GM06990 (cell line): ENCODE data around the gene APOL1.
"Not testable (repeated sequence)": the region's sequence is repeated elsewhere in the genome, so short reads cannot be mapped to it uniquely, and the experiment has no call there.

Source experiments
- DNase-seq: peaks from one replicate; pipeline ENCODE4 v3.0.0-alpha.2; 2011; ENCODE audit not compliant: insufficient read length; ENCODE audit errors: extremely low read depth
- H3K27me3 ChIP-seq: replicated peaks from 2 replicates; pipeline ENCODE4 v1.6.0; 2011; ENCODE audit warnings: low read length; ENCODE audit not compliant: control insufficient read depth, insufficient read depth
- H3K36me3 ChIP-seq: 2 replicates; pipeline ENCODE4 v1.5.1; 2011; ENCODE audit warnings: low read length; ENCODE audit not compliant: control insufficient read depth, insufficient read depth
- H3K4me3 ChIP-seq: replicated peaks from 2 replicates; pipeline ENCODE4 v1.5.1; 2011; ENCODE audit warnings: low read depth, mild to moderate bottlenecking, control low read depth, low read length
- TF ChIP-seq, protein P1 (sequence below): IDR thresholded peaks from 2 replicates; pipeline ENCODE4 v1.5.1; 2011; ENCODE audit warnings: low read length, control low read depth, mild to moderate bottlenecking, inconsistent platforms; ENCODE audit not compliant: insufficient read depth, poor library complexity, severe bottlenecking

APOL1 gene

DNA sequence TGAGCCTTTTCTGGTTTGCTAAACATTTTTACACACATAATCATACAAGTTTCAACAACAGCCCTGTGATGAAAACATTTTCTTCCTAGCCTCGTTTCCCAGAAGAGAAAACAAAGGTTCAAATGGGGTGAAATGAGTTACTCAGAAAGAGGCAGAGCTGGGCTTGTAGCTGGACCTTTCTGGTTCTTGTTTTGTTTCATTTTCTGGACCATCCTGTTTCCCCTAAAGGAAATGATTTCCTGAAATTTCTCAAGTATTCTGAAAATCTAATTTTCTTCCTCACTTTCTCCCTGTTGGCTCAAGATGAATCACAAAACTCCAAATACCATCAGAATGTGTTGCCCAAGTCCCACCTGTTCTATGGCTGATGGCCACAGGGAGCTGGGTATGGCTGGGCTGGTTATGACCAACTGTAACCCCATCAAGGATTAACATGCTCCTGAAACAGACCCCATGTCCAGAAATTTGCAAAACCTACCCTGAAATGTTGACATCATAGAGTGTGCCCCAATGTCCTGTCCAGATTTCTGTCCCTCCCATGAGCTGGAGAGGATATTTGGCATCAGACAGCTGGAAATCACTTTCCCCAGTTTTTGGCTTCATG is 44.7 kb upstream of the APOL1 start:
- no peak overlapping the region for H3K4me3 ChIP-seq
- TF ChIP-seq, protein P1, sequence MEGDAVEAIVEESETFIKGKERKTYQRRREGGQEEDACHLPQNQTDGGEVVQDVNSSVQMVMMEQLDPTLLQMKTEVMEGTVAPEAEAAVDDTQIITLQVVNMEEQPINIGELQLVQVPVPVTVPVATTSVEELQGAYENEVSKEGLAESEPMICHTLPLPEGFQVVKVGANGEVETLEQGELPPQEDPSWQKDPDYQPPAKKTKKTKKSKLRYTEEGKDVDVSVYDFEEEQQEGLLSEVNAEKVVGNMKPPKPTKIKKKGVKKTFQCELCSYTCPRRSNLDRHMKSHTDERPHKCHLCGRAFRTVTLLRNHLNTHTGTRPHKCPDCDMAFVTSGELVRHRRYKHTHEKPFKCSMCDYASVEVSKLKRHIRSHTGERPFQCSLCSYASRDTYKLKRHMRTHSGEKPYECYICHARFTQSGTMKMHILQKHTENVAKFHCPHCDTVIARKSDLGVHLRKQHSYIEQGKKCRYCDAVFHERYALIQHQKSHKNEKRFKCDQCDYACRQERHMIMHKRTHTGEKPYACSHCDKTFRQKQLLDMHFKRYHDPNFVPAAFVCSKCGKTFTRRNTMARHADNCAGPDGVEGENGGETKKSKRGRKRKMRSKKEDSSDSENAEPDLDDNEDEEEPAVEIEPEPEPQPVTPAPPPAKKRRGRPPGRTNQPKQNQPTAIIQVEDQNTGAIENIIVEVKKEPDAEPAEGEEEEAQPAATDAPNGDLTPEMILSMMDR, result no peak
- H3K36me3 ChIP-seq, result no peaks in the 10 kb centered on the region
- H3K27me3 ChIP-seq, result no peaks in the 10 kb centered on the region
- no peak for DNase-seq

DNA sequence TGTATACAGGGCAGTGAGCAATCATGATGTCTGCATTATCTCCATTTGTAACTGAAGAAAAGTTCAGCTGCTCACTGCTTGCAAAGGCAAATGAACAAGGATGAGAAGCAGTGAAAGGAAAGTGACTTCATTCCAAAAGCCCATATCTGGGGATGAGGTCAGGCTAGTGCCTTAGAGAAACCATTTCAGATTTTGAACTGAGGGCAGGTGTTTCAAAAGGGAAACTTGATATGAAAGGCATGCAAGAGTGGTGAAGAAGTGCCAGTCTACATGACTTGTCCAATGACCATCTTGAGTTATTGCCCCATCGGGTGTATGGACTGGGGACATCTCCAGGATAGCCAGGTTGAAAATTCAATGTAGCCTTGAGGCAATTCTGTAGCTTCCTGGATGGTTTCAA is 44.0 kb upstream of the APOL1 start:
- Histone ChIP-seq H3K36me3 (no peaks in the 10 kb centered on the region), H3K4me3 (no peak overlapping the region), H3K27me3 (no peaks in the 10 kb centered on the region)
- TF ChIP-seq, protein P1, result no peak
- no peak for DNase-seq

DNA sequence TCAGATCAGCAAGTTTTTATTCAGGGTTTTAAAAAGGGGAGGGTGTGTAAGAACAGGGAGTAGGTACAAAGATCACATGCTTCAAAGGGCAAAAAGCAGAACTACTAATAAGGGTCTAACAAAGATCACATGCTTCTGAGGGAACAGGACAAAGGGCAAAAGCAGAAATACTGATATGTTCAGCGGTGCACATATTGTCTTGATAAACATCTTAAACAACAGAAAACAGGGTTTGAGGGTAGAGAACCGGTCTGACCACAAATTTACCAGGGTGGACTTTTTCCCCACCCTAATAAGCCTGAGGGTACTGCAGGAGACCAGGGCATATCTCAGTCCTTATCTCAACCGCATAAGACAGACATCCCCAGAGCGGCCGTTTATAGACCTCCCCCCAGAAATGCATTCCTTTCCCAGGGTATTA is 43.4 kb upstream of the APOL1 start:
- not testable (repeated sequence) for H3K36me3 ChIP-seq, H3K27me3 ChIP-seq, DNase-seq, H3K4me3 ChIP-seq

DNA sequence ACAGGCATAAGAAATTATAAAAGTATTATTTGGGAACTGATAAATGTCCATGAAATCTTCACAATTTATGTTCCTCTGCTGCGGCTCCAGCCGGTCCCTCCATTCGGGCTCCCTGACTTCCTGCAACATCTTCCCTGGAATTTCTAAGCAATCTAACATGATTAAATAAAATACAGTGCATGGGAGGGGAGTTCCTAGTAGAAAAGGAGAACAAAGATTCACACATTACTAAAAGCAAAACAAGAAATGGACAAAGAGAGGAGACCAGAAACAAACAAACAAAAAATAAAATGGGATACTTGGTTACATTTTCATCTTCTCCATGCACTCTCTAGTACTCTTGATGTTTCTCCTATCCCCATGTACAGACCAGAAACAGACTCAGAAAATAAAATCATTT is 42.7 kb upstream of the APOL1 start:
- Histone ChIP-seq H3K36me3 (no peaks in the 10 kb centered on the region), H3K4me3 (no peak overlapping the region), H3K27me3 (no peaks in the 10 kb centered on the region)
- DNase-seq, result no peak
- TF ChIP-seq, protein P1, result no peak

DNA sequence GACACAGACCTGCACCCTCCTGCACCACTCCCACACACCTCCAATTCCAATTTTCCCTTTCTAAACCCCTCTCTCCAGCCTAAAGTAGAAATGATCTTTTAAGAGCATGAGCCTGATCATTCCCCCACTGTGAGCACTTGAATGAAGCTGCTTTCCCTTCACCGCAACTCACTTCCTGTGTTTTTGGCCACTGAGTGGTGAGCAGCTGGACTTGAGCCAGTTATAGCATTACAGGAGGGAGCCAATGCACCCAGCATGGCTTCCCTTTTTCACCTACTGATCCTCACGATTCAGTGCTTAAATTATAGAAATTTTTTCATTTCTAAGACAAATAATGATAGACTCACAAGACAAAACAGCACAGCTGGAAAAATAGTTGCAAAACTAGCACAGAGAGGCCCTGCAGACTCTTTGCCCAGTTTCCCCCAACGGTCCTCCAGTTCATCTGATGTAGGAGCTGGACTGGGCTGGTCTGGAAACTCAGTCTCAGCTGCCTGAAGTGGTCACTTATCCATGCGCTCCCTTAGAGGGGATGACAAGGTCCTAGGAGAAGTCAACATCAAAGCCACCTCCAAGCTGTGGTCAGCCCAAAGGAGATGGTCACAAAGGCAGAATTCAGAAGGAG is 41.6 kb upstream of the APOL1 start:
- DNase-seq, result no peak
- Histone ChIP-seq H3K27me3 (no peaks in the 10 kb centered on the region), H3K4me3 (no peak overlapping the region), H3K36me3 (no peaks in the 10 kb centered on the region)
- TF ChIP-seq, protein P1, result no peak

DNA sequence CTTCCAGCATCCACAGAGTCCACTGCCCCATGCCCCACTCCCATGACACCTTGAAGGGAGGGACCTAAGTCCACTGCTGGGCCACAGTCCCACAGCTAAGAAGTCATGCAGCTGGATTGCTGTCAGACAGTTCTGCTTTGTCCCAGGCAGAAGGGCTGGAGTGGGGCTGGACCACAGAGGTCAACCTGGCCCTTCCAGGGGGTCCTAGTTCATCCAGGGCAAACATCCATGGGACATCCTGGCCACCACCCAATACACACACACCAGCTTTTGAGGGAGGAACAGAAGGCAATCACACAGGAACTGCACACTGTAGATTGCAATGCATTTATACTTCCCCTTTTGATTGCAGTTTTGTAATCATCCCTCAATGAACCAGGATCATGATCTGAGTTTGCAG is 40.0 kb upstream of the APOL1 start:
- H3K27me3 ChIP-seq, result no peaks in the 10 kb centered on the region
- H3K4me3 ChIP-seq, result no peak overlapping the region
- TF ChIP-seq, protein P1, result no peak
- no peak for DNase-seq
- no peaks in the 10 kb centered on the region for H3K36me3 ChIP-seq
